SK-MEL-5 (cell line): ENCODE results near the gene USP2. TPM values are rescaled to one million over a fixed set of nuclear protein-coding genes. Genes with fewer than 3 reads are reported as not detected.
"Not testable (repeated sequence)": the region's sequence is repeated elsewhere in the genome, so short reads cannot be mapped to it uniquely, and the experiment has no call there.

Source experiments
- DNase-seq: peaks from one replicate; pipeline ENCODE4 v3.0.0-alpha.2; 2016; ENCODE audit warnings: low read depth, low spot score
- in situ Hi-C: cut with HindIII; loops from 2 replicates; pipeline ENCODE4 v1.10.0; 2016; ENCODE audit warnings: low sequenced_read_pairs, high pct_unique_total_duplicates, low pct_unique_long_range_greater_than_20kb
- total RNA-seq: library from RNA; depleted of rRNA; stranded (reverse); fragments of >200 nt; shearing (Covaris generic); gene quantifications from 2 replicates; pipeline ENCODE4 v1.2.3, GENCODE V29; 2014

The USP2 gene
- total RNA-seq, 1 experiment from 2014 or later: 0.37 TPM

DNA sequence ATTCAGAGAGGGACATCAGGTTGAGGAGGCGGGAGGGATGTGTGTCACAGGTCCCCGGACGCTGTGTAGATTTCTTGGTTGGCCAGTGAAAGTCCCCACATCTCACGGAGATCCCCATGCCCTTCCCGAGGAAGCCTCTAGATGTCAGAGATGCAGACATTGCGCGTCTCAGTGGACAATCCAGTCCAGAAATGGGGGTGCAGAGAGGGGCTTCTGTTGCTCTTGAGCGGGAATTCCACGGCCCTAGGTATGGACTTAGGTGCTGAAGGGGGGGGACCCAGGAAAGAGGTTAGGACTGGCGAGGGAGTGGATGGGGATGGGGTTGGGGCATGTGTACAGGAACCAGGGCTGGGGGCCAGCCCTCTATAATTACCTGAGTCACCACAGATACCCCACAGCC is 34.5 kb upstream of the USP2 start:
- no peak for DNase-seq
- in situ Hi-C loops: no loop called here

DNA sequence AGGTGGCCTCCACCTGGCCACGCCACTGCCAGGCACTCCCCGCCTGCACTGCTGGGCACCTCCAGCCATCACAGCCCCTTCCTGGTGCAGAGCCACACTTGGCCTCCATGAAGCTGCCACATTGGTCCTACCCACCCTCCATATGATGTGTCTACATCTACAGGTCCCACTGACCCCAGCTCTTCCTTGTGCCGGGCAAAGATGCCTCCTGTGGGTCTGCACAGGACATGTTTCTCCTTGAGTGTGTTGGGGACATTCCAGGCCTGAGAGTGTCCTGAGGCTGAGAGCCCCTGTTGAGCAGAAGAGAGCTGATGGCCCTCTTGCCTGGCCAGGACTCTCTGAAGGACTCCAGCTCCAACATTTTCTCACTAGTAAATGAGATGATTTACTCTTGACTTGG is 34.0 kb upstream of the USP2 start:
- DNase-seq: no peak
- in situ Hi-C loops: no loop called here

DNA sequence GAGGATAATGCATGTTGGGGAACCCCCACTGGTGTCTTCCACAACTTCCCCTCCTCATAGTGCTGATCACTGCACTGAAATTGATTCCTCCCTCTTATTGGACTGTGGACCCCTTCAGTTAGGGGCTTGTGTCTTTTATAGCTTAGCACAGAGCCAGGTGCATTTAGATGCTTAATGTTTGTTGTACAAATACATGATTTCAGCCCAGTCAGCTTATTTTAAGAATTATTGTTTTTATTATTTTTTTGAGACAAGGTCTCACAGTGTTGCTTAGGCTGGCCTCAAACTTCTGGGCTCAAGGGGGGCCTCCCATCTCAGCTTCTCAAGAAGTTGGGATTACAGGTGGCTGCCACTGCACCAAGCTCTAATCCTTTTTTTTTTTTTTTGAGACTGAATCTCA is 33.2 kb upstream of the USP2 start:
- DNase-seq: no peak
- in situ Hi-C loops: no loop called here

DNA sequence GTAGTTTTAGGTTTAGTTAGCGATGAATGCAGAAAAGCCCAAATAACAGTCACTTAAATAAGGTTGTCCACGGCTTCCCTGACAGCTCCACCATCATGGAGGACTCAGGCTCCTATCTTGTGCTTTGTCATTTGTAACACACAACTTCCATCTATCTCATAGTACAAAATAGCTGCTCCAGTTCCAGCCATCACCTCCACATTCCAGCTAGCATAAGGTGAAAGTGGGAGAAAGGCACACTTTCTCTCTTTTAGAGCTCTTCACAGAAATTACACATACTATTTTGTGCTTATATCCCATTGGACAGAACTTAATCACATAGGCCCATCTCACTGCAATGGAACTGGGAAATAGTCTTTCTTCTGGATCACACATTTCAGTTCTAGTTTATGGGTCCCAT is 32.8 kb upstream of the USP2 start:
- DNase-seq: no peak
- in situ Hi-C loops: no loop called here

DNA sequence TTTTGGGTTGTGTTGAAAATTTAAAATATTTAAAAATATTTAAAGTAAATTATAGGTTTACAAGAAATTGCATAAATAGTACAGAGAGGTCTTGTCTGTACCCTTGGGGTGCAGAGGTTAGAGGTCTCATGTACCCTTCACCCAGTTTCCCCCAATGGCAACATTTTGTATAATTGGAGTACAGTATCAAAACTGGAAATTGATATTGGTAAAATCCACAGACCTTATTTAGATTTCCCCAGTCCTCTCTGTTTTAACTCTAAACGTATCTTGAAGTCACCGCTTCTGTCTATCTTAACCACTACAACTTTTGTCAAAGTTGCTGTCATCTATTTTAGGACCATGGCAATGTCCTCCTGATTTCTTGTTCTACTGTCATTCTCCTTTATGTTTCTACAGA is 30.6 kb upstream of the USP2 start:
- in situ Hi-C loops: no loop called here
- DNase-seq: no peak

DNA sequence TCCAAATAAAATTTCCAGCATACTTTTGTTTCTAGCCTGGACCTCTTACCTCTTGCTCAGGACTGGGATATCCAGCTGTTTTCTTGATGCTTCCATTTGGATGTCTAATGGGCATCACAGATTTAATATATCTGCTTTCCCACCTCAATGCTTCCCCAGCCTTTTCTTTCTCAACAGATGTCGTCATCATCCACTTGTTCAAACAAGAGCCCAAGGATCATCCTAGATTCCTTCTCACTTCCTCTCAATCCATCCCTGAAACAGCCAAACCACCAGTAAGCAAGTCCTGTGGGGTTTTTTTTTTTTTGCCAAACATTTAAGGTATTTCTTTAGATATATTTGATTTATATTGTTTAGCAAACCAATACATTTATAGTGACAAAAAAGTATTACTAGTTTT is 29.0 kb upstream of the USP2 start:
- in situ Hi-C loops: no loop called here
- no peak for DNase-seq

DNA sequence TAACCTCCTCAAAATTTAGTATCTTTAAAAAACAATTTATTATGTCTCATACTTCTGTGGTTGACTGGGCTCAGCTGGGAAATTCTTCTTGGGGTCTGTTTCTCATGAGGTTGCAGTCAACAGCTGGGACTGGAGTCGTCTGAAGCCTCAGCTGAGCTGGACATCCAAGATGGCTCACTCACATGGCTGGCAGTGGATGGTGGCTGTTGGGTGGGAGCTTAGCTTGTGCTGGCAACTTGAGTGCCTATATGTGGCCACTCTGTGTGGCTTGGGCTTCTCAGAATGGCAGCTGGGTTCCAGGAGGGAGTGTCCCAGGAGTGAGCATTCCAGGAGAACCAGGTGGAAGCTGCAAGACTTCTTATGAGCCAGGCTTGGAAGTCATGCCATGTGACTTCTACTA is 28.2 kb upstream of the USP2 start:
- in situ Hi-C loops: no loop called here
- no peak for DNase-seq

DNA sequence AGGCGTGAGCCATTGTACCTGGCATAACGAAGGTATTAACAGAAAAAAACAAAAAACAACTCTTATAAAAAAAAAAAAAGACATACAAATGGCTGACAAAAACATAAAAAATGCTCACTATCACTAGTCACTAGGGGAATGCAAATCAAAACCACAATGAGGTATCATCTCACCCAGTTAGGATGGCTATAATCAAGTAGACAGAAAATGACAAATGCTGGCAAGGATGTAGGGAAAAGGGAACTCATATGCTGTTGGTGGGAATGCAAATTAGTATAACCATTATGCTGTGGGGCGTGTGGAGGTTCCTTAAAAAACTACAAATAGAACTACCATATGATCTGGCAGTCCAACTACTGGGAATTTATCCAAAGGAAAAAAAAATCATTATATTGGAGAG is 24.5 kb upstream of the USP2 start:
- no peak for DNase-seq
- in situ Hi-C loops: no loop called here

DNA sequence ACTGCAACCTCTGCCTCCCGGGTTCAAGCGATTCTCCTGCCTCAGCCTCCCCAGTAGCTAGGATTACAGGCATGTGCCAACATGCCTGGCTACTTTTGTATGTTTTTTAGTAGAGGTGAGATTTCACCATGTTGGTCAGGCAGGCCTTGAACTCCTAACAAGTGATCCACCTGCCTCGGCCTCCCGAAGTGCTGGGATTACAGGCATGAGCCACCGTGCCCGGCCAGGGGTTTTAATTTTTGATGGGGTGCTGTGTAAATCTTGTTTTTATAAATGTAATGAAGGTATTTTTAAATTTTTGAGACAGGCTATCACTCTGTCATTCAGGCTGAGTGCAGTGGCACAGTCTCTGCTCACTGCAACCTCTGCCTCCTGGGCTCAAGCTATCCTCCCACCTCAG is 24.0 kb upstream of the USP2 start:
- in situ Hi-C loops, DNase-seq: not testable (repeated sequence)

DNA sequence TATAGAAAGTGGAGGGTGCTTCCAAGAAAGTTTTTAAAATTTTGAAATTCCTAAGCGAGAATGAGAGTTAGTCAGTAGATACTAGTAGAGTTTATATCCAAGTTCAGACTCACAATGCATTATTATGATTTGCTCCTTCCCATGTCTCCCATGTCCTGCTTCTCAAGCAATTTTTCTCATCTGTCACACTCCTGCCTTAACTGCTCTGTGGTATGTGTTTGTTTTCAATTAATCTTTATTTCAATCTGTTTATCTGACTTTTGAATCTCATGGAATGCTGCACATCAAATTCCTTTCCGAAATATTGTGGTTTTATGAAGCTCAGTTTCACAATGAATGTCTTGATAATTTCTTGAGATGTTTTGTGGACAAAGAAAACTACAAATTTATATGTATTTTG is 23.4 kb upstream of the USP2 start:
- DNase-seq: no peak
- in situ Hi-C loops: no loop called here

DNA sequence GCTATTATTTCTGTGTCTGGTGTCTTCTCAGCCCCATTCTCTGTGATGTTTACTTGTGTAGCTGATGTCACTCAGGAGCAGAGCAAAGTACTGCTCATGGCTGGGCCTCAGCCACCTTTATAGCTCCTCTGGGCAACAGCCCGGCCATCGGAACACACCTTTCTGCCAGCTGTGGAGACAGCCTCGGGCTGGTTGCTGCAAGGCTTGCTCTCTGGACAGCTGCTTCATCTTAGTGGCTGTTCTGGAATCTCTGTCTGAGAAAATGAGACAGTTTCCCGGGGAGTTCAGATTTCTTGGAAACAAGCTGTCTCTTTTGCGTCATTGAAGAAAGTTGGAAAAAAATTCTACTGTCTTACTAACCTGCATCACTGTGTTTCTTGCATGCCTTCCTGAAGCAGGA is 21.5 kb upstream of the USP2 start:
- in situ Hi-C loops: no loop called here

DNA sequence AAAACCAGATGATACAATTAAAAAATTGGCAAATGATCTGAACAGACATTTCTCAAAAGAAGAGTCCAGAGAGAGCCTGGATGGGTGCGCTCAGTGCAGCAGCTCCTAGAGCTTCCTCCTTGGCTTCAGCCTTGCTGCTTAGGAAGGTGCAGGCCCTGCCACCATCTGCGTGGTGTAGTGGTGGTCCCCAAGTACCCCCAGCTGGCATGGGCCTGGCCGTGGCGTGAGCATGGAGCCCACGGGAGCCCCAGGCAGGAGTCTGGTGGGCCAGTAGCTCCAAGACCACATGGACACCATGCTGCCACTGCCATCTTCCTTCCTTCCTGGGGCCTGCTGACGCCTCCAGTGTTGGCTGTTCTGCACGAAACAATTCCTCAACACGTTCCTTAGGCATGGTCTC is 21.0 kb upstream of the USP2 start:
- in situ Hi-C loops: no loop called here
- DNase-seq: no peak

More for the DNA sequence above, 21.5 kb upstream of the USP2 start:
- no peak for DNase-seq

DNA sequence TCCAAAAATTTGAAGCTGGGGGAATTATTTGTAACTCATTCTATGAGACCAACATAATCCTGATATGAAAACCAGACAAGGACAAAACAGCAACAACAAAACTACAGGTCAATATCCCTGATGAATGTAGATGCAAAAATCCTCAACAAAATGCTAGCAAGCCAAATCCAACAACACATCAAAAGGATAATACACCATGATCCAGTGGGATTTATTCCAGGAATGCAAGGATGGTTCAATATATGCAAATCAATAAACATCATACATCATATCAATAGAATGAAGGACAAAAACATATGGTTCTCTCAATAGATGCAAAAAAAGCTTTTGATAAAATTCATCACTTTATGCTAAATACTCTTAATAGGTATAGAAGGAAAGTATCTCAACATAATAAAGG is 19.4 kb upstream of the USP2 start:
- DNase-seq: no peak
- in situ Hi-C loops: no loop called here

DNA sequence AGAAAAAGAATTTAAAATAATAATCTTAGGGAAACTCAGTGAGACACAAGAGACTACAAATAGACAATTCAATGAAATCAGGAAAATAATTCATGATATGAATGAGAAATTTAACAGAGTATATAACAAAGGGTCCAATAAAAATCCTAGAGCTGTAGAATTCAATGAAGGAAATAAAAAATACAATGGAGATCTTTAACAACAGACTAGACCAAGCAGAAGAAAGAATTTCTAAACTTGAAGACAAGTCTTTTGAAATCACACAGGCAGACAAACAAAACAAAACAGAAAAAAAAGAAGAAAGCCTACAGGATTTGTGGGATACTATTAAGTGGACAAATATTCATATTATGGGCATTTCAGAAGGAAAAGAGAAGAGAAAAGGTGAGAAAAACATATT is 16.2 kb upstream of the USP2 start:
- in situ Hi-C loops: no loop called here
- DNase-seq: no peak

DNA sequence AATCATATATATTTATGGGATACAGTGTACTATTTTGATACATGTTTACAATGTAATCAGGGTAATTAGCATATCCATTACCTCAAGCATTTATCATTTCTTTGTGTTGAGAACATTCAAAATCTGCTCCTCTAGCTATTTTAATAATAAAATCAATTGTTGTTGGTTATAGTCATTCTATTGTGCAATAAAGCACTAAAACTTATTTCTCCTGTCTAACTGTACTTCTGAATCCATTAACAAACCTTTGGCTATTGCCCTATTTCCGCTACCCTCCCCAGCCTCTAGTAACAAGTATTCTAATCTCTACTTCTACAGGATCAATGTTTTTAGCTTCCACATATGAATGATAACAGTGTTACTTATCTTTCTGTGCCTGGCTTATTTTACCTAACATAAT is 15.3 kb upstream of the USP2 start:
- no peak for DNase-seq
- in situ Hi-C loops: no loop called here

DNA sequence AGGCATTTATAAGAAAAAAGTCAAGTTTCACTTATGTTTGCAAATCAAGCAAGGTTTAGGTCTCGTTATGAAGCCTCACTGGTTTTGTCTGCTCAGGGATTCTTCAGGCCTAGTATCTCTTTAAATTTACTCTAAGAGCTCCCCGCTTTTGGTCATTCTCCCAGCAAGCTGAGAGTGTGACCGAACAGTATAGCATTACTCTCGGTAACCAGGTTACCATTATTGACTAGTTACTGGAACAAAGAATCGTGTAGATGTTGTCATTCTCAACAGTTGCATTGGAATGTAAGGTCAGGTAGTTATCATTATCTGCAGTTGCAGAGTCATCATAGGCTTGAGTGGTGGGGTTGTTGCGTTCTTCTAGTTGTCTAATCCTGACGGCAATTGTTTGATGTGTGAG is 9.8 kb upstream of the USP2 start:
- in situ Hi-C loops: no loop called here
- DNase-seq: no peak

DNA sequence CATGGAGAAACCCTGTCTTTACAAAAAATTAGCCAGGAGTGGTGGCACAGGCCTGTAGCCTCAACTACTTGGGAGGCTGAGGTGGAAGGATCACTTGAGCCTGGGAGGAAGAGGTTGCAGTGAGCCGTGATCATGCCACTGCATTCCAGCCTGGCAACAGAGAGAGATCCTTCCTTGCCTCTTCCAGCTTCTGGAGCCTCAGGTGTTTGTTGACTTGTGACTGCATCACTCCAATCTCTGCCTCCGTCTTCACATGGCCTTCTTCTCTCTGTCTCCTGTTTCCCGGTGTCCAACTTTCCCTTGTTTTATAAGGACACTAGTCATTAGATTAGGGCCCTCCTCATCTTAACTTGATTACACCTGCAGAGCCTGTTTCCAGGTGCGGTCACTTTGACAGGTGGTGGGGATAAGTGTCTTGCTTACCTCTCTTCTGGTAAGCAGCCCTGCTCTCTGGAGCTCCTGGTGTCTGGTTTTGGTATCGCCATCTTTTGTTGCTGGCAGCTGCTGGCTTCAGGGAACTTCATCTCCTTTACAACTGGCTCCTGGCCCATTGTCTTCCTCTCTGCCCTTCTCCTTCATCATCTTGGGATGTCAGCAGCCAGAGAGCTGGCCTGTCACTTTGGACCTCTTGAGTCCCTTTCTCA is 8.2 kb upstream of the USP2 start:
- in situ Hi-C loops: no loop called here
- peak; percentile 24 for DNase-seq

DNA sequence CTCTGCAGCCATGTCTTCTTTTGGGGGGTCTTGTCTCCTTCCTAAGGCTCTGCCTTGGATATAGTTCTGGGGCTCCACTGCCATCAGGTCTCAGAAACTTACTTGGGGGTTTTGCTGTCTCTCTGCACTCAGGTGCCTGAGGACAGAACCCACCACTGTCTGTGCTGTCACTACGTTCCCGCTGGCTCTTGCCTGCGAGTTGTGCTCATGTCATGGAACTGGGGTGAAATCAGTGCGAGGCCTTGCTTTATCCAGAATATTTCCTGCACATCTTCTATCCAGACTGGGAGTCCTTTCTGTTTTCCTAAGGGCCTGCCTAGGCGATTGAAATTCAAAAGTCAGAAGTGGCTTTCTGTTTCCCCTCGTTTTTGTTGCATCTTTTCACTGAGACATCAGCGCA is 6.6 kb upstream of the USP2 start:
- in situ Hi-C loops: no loop called here
- DNase-seq: no peak

DNA sequence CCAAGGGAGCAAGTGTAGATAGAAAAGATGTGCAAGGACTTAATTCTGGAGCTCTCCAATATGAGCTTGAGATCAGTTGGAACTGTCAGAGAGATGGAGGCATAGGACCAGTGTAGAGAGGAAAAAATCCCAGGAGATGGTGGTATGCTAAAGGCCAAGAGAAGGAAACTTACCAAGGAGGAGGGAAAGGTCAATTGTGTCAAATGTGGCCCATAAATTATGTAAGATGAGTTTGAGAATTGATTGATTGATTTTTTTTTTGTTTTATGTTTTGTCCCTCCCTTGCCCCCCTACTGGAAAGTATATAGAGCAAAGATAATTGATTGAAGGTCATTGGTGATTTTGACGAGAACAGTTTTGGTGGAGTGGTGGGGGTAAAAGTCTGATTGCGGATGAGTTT is 2.8 kb upstream of the USP2 start:
- in situ Hi-C loops: no loop called here
- DNase-seq: no peak

DNA sequence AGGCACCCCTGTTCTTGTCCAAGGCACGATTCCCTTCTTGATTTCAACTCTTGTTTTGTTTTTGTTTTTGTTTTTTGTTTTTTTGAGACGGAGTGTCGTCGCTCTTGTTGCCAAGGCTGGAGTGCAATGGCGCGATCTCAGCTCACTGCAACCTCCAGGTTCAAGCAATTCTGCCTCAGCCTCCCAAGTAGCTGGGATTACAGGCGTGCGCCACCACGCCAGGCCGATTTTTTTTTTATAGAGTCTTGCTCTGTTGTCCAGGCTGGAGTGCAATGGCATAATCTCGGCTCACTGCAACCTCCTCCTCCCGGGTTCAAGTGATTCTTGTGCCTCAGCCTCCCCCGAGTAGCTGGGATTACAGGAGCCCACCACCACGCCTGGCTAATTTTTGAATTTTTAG is 1.0 kb upstream of the USP2 start:
- in situ Hi-C loops, DNase-seq: not testable (repeated sequence)
